Measurements from ENCODE around the gene PALLD. TPM values are rescaled to one million over a fixed set of nuclear protein-coding genes. Genes with fewer than 3 reads are reported as not detected.

The PALLD gene
- total RNA-seq, 1 experiment from 2014 or later = 23.7 TPM

DNA sequence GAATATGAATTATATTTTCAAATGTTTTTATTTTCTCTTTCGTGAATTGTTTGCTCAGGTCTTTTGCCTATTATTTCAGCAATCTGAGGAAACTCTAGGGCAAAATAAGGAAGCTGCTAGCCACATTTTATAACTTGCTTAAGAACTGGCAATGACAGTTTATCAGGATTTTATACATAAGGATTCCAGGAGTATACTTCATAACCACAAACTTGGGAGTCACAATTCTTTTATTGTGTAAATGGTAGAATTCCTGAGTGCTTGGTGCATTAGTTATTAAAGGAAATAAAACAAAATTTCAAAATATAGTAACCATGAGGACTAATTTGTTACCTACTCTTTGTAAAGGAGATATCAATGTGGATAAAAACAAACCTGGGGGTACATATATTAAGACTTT, 54.4 kb downstream of the PALLD start:
- DNase-seq (ENCODE audit: low spot score) (no peak), ATAC-seq (no peak)
- POLR2A ChIA-PET = no interaction called here
- TF ChIP-seq NR1H2 (CRISPR knock-in tag; IDR thresholded peaks at IDR 0.05) (no peak), NFATC4 (CRISPR knock-in tag; IDR thresholded peaks at IDR 0.05) (no peak), CDX4 (CRISPR knock-in tag; IDR thresholded peaks at IDR 0.05; ENCODE audit: borderline replicate concordance) (no peak), JAZF1 (CRISPR knock-in tag; IDR thresholded peaks at IDR 0.05) (no peak), ZNF396 (CRISPR knock-in tag; IDR thresholded peaks at IDR 0.05; ENCODE audit: borderline replicate concordance) (no peak), ZNF232 (CRISPR knock-in tag; IDR thresholded peaks at IDR 0.05) (no peak), EMX1 (CRISPR knock-in tag; IDR thresholded peaks at IDR 0.05) (no peak), NFYB (CRISPR knock-in tag; conservative IDR thresholded peaks at IDR 0.05; ENCODE audit: low read depth) (no peak), GRHL2 (CRISPR knock-in tag; IDR thresholded peaks at IDR 0.05; ENCODE audit: insufficient replicate concordance, severe bottlenecking) (no peak), ATF3 (CRISPR knock-in tag; conservative IDR thresholded peaks at IDR 0.05) (no peak), TEAD4 (CRISPR knock-in tag; IDR thresholded peaks at IDR 0.05) (no peak), ZNF317 (CRISPR knock-in tag; IDR thresholded peaks at IDR 0.05; ENCODE audit: borderline replicate concordance, low read depth) (no peak), RORB (CRISPR knock-in tag; IDR thresholded peaks at IDR 0.05) (no peak), ZNF671 (CRISPR knock-in tag; IDR thresholded peaks at IDR 0.05) (no peak), USF1 (CRISPR knock-in tag; IDR thresholded peaks at IDR 0.05) (no peak), IRF2 (CRISPR knock-in tag; IDR thresholded peaks at IDR 0.05; ENCODE audit: borderline replicate concordance, low read depth) (no peak)
- TF ChIP-seq, protein P1, sequence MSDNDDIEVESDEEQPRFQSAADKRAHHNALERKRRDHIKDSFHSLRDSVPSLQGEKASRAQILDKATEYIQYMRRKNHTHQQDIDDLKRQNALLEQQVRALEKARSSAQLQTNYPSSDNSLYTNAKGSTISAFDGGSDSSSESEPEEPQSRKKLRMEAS (CRISPR knock-in tag; IDR thresholded peaks at IDR 0.05) = no peak
- TF ChIP-seq, protein P2, sequence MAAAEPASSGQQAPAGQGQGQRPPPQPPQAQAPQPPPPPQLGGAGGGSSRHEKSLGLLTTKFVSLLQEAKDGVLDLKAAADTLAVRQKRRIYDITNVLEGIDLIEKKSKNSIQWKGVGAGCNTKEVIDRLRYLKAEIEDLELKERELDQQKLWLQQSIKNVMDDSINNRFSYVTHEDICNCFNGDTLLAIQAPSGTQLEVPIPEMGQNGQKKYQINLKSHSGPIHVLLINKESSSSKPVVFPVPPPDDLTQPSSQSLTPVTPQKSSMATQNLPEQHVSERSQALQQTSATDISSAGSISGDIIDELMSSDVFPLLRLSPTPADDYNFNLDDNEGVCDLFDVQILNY (CRISPR knock-in tag; IDR thresholded peaks at IDR 0.05) = no peak
- H3K27ac Mint-ChIP-seq = no peak overlapping the region
- no peaks in the 10 kb centered on the region for H3K9me3 Mint-ChIP-seq
- no peak overlapping the region for H3K4me3 Mint-ChIP-seq
- no peaks in the 10 kb centered on the region for H3K27me3 Mint-ChIP-seq (ENCODE audit: low read depth)
- H3K36me3 Mint-ChIP-seq = no peaks in the 10 kb centered on the region
- CTCF ChIA-PET = no interaction called here
- peaks cover 18% of the 10 kb centered on the region for H3K4me1 Mint-ChIP-seq

- Mint-ChIP-seq H3K27ac (no peak overlapping the region), H3K4me3 (no peak overlapping the region), H3K4me1 (peaks cover 10% of the 10 kb centered on the region), H3K9me3 (no peaks in the 10 kb centered on the region), H3K36me3 (no peaks in the 10 kb centered on the region), H3K27me3 (ENCODE audit: low read depth) (no peaks in the 10 kb centered on the region)
- ATAC-seq (peak; percentile 84), DNase-seq (ENCODE audit: low spot score) (no peak)
- TF ChIP-seq ATF3 (CRISPR knock-in tag; conservative IDR thresholded peaks at IDR 0.05) (no peak), ZSCAN18 (CRISPR knock-in tag; IDR thresholded peaks at IDR 0.05) (no peak), FOXP1 (CRISPR knock-in tag; IDR thresholded peaks at IDR 0.05; ENCODE audit: borderline replicate concordance) (no peak), GTF2I (CRISPR knock-in tag; conservative IDR thresholded peaks at IDR 0.05) (0 out of 2 replicates have a peak, but pooled peaks have one; percentile 44)
- ChIA-PET CTCF (no interaction called here), POLR2A (no interaction called here)
Measured at GRCh38 chr4:168551945-168552695, 55.3 kb downstream of the PALLD start.

All from WTC11 (cell line).